Measurements from ENCODE around the gene NEXMIF. TPM values are rescaled to one million over a fixed set of nuclear protein-coding genes. Genes with fewer than 3 reads are reported as not detected.

Gene NEXMIF
- total and polyA plus RNA-seq, 2 experiments from 2014 or later, result 0.25 to 0.80 TPM

GRCh38 chrX:74784629-74785028 is 140.6 kb downstream of the NEXMIF start:
- no peak for TF ChIP-seq EZH2 (IDR thresholded peaks at IDR 0.05; ENCODE audit: borderline replicate concordance)
- no peak for TF ChIP-seq CTCF (IDR thresholded peaks at IDR 0.05; ENCODE audit: poor library complexity)
- no peak for TF ChIP-seq EZH2phosphoT487 (IDR thresholded peaks at IDR 0.05; ENCODE audit: low read depth, severe bottlenecking, unreplicated experiment)
- Histone ChIP-seq H4K20me1 (ENCODE audit: insufficient read depth, poor library complexity, severe bottlenecking) (no peaks in the 10 kb centered on the region), H2AFZ (no peak overlapping the region), H3K27me3 (no peaks in the 10 kb centered on the region), H3K9me3 (ENCODE audit: low read depth) (no peaks in the 10 kb centered on the region), H3K36me3 (replicated peaks; ENCODE audit: insufficient read depth, low read depth) (no peaks in the 10 kb centered on the region), H3K27ac (no peak overlapping the region), H3K9me2 (replicated peaks; ENCODE audit: insufficient read depth) (no peaks in the 10 kb centered on the region), H3K4me2 (no peak overlapping the region), H3K4me3 (no peak overlapping the region), H3K79me2 (no peaks in the 10 kb centered on the region), H3K4me1 (ENCODE audit: insufficient read depth) (no peaks in the 10 kb centered on the region)
- WGBS (ENCODE audit: low lambda C conversion rate, missing lambda C conversion rate), result 56% methylated on average over 3 of the region's 3 CpGs
- no peak for DNase-seq (ENCODE audit: low spot score)

- TF ChIP-seq EZH2phosphoT487 (IDR thresholded peaks at IDR 0.05; ENCODE audit: low read depth, severe bottlenecking, unreplicated experiment), result no peak
- TF ChIP-seq CTCF (IDR thresholded peaks at IDR 0.05; ENCODE audit: poor library complexity), result no peak
- H3K4me3 ChIP-seq, result no peak overlapping the region
- H3K9me3 ChIP-seq (ENCODE audit: low read depth), result no peaks in the 10 kb centered on the region
- no peaks in the 10 kb centered on the region for H3K79me2 ChIP-seq
- no peaks in the 10 kb centered on the region for H4K20me1 ChIP-seq (ENCODE audit: insufficient read depth, poor library complexity, severe bottlenecking)
- no peaks in the 10 kb centered on the region for H3K27me3 ChIP-seq
- DNase-seq (ENCODE audit: low spot score), result no peak
- H3K9me2 ChIP-seq (replicated peaks; ENCODE audit: insufficient read depth), result no peaks in the 10 kb centered on the region
- no peaks in the 10 kb centered on the region for H3K4me1 ChIP-seq (ENCODE audit: insufficient read depth)
- no peak overlapping the region for H3K4me2 ChIP-seq
- 44% methylated on average over 1 of the region's 1 CpG for WGBS (ENCODE audit: low lambda C conversion rate, missing lambda C conversion rate)
- no peak overlapping the region for H2AFZ ChIP-seq
- no peak overlapping the region for H3K27ac ChIP-seq
- H3K36me3 ChIP-seq (replicated peaks; ENCODE audit: insufficient read depth, low read depth), result no peaks in the 10 kb centered on the region
Measured at GRCh38 chrX:74781507-74782034, 143.7 kb downstream of the NEXMIF start.

GRCh38 chrX:74779175-74779574 is 146.1 kb downstream of the NEXMIF start:
- no peaks in the 10 kb centered on the region for H3K36me3 ChIP-seq (replicated peaks; ENCODE audit: insufficient read depth, low read depth)
- H3K9me2 ChIP-seq (replicated peaks; ENCODE audit: insufficient read depth), result no peaks in the 10 kb centered on the region
- no peak for TF ChIP-seq EZH2 (IDR thresholded peaks at IDR 0.05; ENCODE audit: borderline replicate concordance)
- no peak for TF ChIP-seq CTCF (IDR thresholded peaks at IDR 0.05; ENCODE audit: poor library complexity)
- TF ChIP-seq EZH2phosphoT487 (IDR thresholded peaks at IDR 0.05; ENCODE audit: low read depth, severe bottlenecking, unreplicated experiment), result no peak
- no peak overlapping the region for H3K27ac ChIP-seq
- H3K4me3 ChIP-seq, result no peak overlapping the region
- no peaks in the 10 kb centered on the region for H4K20me1 ChIP-seq (ENCODE audit: insufficient read depth, poor library complexity, severe bottlenecking)
- no peaks in the 10 kb centered on the region for H3K9me3 ChIP-seq (ENCODE audit: low read depth)
- H3K4me1 ChIP-seq (ENCODE audit: insufficient read depth), result no peaks in the 10 kb centered on the region
- no peaks in the 10 kb centered on the region for H3K79me2 ChIP-seq
- no peak overlapping the region for H2AFZ ChIP-seq
- no peak for DNase-seq (ENCODE audit: low spot score)
- WGBS (ENCODE audit: low lambda C conversion rate, missing lambda C conversion rate), result 55% methylated on average over 3 of the region's 3 CpGs
- H3K27me3 ChIP-seq, result no peaks in the 10 kb centered on the region
- no peak overlapping the region for H3K4me2 ChIP-seq

GRCh38 chrX:74774988-74775387 is 150.3 kb downstream of the NEXMIF start:
- no peaks in the 10 kb centered on the region for H3K9me3 ChIP-seq (ENCODE audit: low read depth)
- no peaks in the 10 kb centered on the region for H3K79me2 ChIP-seq
- H2AFZ ChIP-seq, result no peak overlapping the region
- H4K20me1 ChIP-seq (ENCODE audit: insufficient read depth, poor library complexity, severe bottlenecking), result no peaks in the 10 kb centered on the region
- no peak overlapping the region for H3K4me3 ChIP-seq
- TF ChIP-seq EZH2 (IDR thresholded peaks at IDR 0.05; ENCODE audit: borderline replicate concordance) (no peak), EZH2phosphoT487 (IDR thresholded peaks at IDR 0.05; ENCODE audit: low read depth, severe bottlenecking, unreplicated experiment) (no peak), CTCF (IDR thresholded peaks at IDR 0.05; ENCODE audit: poor library complexity) (no peak)
- H3K4me1 ChIP-seq (ENCODE audit: insufficient read depth), result no peaks in the 10 kb centered on the region
- no peaks in the 10 kb centered on the region for H3K27me3 ChIP-seq
- no peak overlapping the region for H3K27ac ChIP-seq
- H3K4me2 ChIP-seq, result no peak overlapping the region
- no peaks in the 10 kb centered on the region for H3K9me2 ChIP-seq (replicated peaks; ENCODE audit: insufficient read depth)
- H3K36me3 ChIP-seq (replicated peaks; ENCODE audit: insufficient read depth, low read depth), result no peaks in the 10 kb centered on the region
- no peak for DNase-seq (ENCODE audit: low spot score)
- 45% methylated on average over 1 of the region's 1 CpG for WGBS (ENCODE audit: low lambda C conversion rate, missing lambda C conversion rate)
